Measurements from ENCODE around the gene ASH1L. TPM values are rescaled to one million over a fixed set of nuclear protein-coding genes. Genes with fewer than 3 reads are reported as not detected.

The ASH1L gene
- total and polyA plus RNA-seq, 9 of the 15 experiments (the other 6 are each of a cell fraction or from before 2014, with no cell fraction given): 2.0 to 23.3 (median 14.6) TPM

DNA sequence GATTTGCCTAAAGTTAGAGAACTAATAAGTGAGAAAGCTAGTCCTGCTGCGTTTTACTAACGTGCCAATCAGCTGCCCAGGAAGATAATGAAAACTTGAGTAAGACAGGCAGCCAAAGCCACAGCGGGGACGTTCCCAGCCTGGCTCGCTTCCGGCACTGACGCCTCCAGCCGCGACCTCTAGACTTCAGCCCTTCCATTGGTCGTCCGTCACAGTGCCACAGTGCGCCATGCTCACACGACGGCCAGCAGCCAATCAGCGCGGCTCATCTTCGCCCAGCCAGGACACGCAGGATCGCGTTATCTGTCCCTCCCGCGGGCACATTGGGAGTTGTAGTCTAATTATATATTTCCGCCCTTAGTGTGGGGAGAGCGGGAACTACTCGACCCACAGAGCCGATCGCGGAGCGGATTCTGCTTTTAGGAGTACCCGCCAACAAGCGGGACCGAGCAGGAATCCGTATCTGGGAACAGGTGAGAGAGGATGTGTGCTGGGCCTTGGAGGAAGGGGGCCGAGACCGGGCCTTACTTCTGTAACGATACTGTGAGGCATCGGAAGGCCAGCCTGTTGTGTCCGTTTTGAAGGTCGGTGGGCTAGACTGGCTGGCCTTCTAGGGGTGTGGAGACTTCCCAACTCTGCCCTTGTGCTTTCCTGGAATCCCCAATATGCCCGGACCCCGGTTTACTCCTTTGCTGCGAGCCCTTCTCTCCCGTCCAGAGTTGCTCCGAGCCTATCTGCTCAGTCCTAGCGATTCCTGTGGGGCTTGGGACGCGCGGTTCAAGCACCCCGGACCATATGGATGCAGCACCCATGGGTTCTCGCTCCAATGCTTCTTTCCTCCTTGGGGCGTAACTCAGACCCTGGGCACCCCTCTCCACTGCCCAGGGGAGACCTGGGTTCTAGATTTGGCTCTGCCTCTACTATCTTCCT lies 253.8 kb downstream of the ASH1L start, which contains the start of gene FDPS (continued):
- TF ChIP-seq GABPB1 (CRISPR knock-in tag; IDR thresholded peaks at IDR 0.05) (peak; percentile 88; the same call in 1 of the 2 replicates), ELF2 (CRISPR knock-in tag; IDR thresholded peaks at IDR 0.05) (peak; percentile 62), SIN3B (IDR thresholded peaks at IDR 0.05; ENCODE audit: low read depth) (peak; percentile 57), HNRNPL (IDR thresholded peaks at IDR 0.05; ENCODE audit: low read depth, low read length) (peak; percentile 54; the same call in 1 of the 2 replicates), U2AF2 (optimal IDR thresholded peaks at IDR 0.05; ENCODE audit: low read depth, low read length) (no peak), DNMT1 (IDR thresholded peaks at IDR 0.05) (no peak), ZNF445 (CRISPR knock-in tag; IDR thresholded peaks at IDR 0.05; ENCODE audit: low read depth) (no peak), MNT (conservative IDR thresholded peaks at IDR 0.05) (peak; percentile 74 to 89), CBX2 (IDR thresholded peaks at IDR 0.05; ENCODE audit: insufficient read depth, low read length, poor library complexity, severe bottlenecking) (no peak), USF1 (CRISPR knock-in tag; IDR thresholded peaks at IDR 0.05) (peak; percentile 91), ZNF395 (CRISPR knock-in tag; IDR thresholded peaks at IDR 0.05) (peak; percentile 25; the same call in 1 of the 2 replicates)
- TF ChIP-seq, protein P1, sequence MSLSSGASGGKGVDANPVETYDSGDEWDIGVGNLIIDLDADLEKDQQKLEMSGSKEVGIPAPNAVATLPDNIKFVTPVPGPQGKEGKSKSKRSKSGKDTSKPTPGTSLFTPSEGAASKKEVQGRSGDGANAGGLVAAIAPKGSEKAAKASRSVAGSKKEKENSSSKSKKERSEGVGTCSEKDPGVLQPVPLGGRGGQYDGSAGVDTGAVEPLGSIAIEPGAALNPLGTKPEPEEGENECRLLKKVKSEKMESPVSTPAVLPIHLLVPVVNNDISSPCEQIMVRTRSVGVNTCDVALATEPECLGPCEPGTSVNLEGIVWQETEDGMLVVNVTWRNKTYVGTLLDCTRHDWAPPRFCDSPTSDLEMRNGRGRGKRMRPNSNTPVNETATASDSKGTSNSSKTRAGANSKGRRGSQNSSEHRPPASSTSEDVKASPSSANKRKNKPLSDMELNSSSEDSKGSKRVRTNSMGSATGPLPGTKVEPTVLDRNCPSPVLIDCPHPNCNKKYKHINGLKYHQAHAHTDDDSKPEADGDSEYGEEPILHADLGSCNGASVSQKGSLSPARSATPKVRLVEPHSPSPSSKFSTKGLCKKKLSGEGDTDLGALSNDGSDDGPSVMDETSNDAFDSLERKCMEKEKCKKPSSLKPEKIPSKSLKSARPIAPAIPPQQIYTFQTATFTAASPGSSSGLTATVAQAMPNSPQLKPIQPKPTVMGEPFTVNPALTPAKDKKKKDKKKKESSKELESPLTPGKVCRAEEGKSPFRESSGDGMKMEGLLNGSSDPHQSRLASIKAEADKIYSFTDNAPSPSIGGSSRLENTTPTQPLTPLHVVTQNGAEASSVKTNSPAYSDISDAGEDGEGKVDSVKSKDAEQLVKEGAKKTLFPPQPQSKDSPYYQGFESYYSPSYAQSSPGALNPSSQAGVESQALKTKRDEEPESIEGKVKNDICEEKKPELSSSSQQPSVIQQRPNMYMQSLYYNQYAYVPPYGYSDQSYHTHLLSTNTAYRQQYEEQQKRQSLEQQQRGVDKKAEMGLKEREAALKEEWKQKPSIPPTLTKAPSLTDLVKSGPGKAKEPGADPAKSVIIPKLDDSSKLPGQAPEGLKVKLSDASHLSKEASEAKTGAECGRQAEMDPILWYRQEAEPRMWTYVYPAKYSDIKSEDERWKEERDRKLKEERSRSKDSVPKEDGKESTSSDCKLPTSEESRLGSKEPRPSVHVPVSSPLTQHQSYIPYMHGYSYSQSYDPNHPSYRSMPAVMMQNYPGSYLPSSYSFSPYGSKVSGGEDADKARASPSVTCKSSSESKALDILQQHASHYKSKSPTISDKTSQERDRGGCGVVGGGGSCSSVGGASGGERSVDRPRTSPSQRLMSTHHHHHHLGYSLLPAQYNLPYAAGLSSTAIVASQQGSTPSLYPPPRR (CRISPR knock-in tag; IDR thresholded peaks at IDR 0.05; ENCODE audit: borderline replicate concordance): no peak
- TF ChIP-seq, protein P2, sequence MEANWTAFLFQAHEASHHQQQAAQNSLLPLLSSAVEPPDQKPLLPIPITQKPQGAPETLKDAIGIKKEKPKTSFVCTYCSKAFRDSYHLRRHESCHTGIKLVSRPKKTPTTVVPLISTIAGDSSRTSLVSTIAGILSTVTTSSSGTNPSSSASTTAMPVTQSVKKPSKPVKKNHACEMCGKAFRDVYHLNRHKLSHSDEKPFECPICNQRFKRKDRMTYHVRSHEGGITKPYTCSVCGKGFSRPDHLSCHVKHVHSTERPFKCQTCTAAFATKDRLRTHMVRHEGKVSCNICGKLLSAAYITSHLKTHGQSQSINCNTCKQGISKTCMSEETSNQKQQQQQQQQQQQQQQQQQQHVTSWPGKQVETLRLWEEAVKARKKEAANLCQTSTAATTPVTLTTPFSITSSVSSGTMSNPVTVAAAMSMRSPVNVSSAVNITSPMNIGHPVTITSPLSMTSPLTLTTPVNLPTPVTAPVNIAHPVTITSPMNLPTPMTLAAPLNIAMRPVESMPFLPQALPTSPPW (CRISPR knock-in tag; IDR thresholded peaks at IDR 0.05): peak; percentile 60
